ENCODE measurements around the gene ENG.

Gene ENG

DNA sequence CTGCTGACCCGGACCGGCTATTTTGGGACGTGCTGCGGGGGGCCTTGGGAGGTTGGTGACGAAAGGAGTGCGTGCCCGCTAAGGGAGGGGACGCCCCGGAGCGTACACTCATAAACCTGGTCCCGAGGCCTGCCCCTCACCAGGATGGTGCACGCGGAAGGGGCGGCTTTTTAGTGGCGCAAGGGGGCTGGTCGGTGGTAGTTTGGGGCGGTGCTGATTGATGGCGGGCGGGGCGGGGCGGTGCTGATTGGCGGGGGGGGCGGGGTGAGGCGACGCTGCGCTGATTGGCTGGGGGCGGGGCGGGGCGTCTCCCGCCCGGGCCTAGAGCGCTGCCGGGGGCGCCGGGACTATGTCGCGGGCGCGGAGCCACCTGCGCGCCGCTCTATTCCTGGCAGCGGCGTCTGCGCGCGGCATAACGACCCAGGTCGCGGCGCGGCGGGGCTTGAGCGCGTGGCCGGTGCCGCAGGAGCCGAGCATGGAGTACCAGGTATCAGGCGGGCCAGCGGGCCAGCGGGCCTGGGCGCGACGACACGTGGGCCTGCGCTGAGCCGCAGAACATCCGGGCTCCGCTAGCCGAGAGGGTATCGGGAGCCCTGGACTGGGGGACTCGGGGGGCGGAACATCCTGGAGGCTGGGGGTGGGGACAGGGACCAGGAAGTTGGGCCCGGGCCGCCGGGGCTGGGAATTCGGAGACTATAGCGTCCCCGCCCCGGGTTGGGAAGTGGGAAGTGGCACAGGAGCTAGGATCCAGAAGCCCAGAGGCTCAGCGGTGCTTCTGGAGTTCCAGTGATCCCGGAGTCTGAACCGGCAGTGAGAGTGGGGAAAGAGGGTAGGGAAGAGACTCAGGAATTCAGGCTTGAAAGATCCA lies 51.6 kb downstream of the ENG start, which contains the start of gene FPGS (continued):
- TF ChIP-seq, protein P1, sequence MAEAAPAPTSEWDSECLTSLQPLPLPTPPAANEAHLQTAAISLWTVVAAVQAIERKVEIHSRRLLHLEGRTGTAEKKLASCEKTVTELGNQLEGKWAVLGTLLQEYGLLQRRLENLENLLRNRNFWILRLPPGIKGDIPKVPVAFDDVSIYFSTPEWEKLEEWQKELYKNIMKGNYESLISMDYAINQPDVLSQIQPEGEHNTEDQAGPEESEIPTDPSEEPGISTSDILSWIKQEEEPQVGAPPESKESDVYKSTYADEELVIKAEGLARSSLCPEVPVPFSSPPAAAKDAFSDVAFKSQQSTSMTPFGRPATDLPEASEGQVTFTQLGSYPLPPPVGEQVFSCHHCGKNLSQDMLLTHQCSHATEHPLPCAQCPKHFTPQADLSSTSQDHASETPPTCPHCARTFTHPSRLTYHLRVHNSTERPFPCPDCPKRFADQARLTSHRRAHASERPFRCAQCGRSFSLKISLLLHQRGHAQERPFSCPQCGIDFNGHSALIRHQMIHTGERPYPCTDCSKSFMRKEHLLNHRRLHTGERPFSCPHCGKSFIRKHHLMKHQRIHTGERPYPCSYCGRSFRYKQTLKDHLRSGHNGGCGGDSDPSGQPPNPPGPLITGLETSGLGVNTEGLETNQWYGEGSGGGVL (tag by site-specific recombination; IDR thresholded peaks at IDR 0.05) = no peak
- TF ChIP-seq ZNF660 (tag by site-specific recombination; IDR thresholded peaks at IDR 0.05) (peak; percentile 68; the same call in 1 of the 2 replicates), OSR2 (tag by site-specific recombination; IDR thresholded peaks at IDR 0.05) (peak; percentile 54), ZXDB (tag by site-specific recombination; IDR thresholded peaks at IDR 0.05) (peak; percentile 53), ZNF202 (tag by site-specific recombination; IDR thresholded peaks at IDR 0.05; ENCODE audit: borderline replicate concordance) (no peak), IKZF3 (tag by site-specific recombination; IDR thresholded peaks at IDR 0.05) (0 out of 2 replicates have a peak, but pooled peaks have one; percentile 13), ZNF514 (tag by site-specific recombination; IDR thresholded peaks at IDR 0.05) (no peak), HOXD13 (CRISPR knock-in tag; IDR thresholded peaks at IDR 0.05; ENCODE audit: borderline replicate concordance) (0 out of 2 replicates have a peak, but pooled peaks have one; percentile 36), ZBTB8A (tag by site-specific recombination; IDR thresholded peaks at IDR 0.05) (peak; percentile 50), ZSCAN30 (tag by site-specific recombination; IDR thresholded peaks at IDR 0.05) (peak; percentile 71; the same call in 1 of the 2 replicates), GLIS2 (tag by site-specific recombination; IDR thresholded peaks at IDR 0.05) (peak; percentile 71; the same call in 1 of the 2 replicates), SP3 (tag by site-specific recombination; IDR thresholded peaks at IDR 0.05) (peak; percentile 74), ZFHX2 (tag by site-specific recombination; conservative IDR thresholded peaks at IDR 0.05) (peak; percentile 28; the same call in 1 of the 2 replicates), SALL2 (tag by site-specific recombination; IDR thresholded peaks at IDR 0.05; ENCODE audit: borderline replicate concordance) (no peak), ZNF292 (tag by site-specific recombination; IDR thresholded peaks at IDR 0.05; ENCODE audit: borderline replicate concordance, low read depth) (no peak), ZNF747 (tag by site-specific recombination; IDR thresholded peaks at IDR 0.05) (no peak), ZNF596 (tag by site-specific recombination; IDR thresholded peaks at IDR 0.05) (peak; percentile 53; the same call in 1 of the 2 replicates)
- TF ChIP-seq, protein P2, sequence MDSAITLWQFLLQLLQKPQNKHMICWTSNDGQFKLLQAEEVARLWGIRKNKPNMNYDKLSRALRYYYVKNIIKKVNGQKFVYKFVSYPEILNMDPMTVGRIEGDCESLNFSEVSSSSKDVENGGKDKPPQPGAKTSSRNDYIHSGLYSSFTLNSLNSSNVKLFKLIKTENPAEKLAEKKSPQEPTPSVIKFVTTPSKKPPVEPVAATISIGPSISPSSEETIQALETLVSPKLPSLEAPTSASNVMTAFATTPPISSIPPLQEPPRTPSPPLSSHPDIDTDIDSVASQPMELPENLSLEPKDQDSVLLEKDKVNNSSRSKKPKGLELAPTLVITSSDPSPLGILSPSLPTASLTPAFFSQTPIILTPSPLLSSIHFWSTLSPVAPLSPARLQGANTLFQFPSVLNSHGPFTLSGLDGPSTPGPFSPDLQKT (IDR thresholded peaks at IDR 0.05; ENCODE audit: borderline replicate concordance, low read depth, low read length) = no peak
- TF ChIP-seq, protein P3, sequence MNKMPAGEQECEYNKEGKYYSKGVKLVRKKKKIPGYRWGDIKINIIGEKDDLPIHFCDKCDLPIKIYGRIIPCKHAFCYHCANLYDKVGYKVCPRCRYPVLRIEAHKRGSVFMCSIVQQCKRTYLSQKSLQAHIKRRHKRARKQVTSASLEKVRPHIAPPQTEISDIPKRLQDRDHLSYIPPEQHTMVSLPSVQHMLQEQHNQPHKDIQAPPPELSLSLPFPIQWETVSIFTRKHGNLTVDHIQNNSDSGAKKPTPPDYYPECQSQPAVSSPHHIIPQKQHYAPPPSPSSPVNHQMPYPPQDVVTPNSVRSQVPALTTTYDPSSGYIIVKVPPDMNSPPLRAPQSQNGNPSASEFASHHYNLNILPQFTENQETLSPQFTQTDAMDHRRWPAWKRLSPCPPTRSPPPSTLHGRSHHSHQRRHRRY (tag by site-specific recombination; IDR thresholded peaks at IDR 0.05) = no peak
- TF ChIP-seq, protein P4, sequence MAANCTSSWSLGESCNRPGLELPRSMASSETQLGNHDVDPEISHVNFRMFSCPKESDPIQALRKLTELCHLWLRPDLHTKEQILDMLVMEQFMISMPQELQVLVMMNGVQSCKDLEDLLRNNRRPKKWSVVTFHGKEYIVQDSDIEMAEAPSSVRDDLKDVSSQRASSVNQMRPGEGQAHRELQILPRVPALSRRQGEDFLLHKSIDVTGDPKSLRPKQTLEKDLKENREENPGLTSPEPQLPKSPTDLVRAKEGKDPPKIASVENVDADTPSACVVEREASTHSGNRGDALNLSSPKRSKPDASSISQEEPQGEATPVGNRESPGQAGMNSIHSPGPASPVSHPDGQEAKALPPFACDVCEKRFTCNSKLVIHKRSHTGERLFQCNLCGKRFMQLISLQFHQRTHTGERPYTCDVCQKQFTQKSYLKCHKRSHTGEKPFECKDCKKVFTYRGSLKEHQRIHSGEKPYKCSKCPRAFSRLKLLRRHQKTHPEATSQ (tag by site-specific recombination; IDR thresholded peaks at IDR 0.05) = 0 out of 2 replicates have a peak, but pooled peaks have one; percentile 60
- TF ChIP-seq, protein P5, sequence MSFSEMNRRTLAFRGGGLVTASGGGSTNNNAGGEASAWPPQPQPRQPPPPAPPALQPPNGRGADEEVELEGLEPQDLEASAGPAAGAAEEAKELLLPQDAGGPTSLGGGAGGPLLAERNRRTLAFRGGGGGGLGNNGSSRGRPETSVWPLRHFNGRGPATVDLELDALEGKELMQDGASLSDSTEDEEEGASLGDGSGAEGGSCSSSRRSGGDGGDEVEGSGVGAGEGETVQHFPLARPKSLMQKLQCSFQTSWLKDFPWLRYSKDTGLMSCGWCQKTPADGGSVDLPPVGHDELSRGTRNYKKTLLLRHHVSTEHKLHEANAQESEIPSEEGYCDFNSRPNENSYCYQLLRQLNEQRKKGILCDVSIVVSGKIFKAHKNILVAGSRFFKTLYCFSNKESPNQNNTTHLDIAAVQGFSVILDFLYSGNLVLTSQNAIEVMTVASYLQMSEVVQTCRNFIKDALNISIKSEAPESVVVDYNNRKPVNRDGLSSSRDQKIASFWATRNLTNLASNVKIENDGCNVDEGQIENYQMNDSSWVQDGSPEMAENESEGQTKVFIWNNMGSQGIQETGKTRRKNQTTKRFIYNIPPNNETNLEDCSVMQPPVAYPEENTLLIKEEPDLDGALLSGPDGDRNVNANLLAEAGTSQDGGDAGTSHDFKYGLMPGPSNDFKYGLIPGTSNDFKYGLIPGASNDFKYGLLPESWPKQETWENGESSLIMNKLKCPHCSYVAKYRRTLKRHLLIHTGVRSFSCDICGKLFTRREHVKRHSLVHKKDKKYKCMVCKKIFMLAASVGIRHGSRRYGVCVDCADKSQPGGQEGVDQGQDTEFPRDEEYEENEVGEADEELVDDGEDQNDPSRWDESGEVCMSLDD (tag by site-specific recombination; IDR thresholded peaks at IDR 0.05) = no peak
- TF ChIP-seq, protein P6, sequence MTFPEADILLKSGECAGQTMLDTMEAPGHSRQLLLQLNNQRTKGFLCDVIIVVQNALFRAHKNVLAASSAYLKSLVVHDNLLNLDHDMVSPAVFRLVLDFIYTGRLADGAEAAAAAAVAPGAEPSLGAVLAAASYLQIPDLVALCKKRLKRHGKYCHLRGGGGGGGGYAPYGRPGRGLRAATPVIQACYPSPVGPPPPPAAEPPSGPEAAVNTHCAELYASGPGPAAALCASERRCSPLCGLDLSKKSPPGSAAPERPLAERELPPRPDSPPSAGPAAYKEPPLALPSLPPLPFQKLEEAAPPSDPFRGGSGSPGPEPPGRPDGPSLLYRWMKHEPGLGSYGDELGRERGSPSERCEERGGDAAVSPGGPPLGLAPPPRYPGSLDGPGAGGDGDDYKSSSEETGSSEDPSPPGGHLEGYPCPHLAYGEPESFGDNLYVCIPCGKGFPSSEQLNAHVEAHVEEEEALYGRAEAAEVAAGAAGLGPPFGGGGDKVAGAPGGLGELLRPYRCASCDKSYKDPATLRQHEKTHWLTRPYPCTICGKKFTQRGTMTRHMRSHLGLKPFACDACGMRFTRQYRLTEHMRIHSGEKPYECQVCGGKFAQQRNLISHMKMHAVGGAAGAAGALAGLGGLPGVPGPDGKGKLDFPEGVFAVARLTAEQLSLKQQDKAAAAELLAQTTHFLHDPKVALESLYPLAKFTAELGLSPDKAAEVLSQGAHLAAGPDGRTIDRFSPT (tag by site-specific recombination; IDR thresholded peaks at IDR 0.05) = peak; percentile 59; the same call in 1 of the 2 replicates
- TF ChIP-seq, protein P7, sequence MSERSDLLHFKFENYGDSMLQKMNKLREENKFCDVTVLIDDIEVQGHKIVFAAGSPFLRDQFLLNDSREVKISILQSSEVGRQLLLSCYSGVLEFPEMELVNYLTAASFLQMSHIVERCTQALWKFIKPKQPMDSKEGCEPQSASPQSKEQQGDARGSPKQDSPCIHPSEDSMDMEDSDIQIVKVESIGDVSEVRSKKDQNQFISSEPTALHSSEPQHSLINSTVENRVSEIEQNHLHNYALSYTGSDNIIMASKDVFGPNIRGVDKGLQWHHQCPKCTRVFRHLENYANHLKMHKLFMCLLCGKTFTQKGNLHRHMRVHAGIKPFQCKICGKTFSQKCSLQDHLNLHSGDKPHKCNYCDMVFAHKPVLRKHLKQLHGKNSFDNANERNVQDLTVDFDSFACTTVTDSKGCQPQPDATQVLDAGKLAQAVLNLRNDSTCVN (tag by site-specific recombination; optimal IDR thresholded peaks at IDR 0.05) = peak; percentile 88
- TF ChIP-seq, protein P8, sequence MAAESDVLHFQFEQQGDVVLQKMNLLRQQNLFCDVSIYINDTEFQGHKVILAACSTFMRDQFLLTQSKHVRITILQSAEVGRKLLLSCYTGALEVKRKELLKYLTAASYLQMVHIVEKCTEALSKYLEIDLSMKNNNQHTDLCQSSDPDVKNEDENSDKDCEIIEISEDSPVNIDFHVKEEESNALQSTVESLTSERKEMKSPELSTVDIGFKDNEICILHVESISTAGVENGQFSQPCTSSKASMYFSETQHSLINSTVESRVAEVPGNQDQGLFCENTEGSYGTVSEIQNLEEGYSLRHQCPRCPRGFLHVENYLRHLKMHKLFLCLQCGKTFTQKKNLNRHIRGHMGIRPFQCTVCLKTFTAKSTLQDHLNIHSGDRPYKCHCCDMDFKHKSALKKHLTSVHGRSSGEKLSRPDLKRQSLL (tag by site-specific recombination; IDR thresholded peaks at IDR 0.05) = peak; percentile 60; the same call in 1 of the 2 replicates

All from HEK293 (cell line).